NCI-H345 (cell line): ENCODE results near the gene TGFBR3L.

Source experiments
- DNase-seq: peaks from one replicate; lab custom pipeline; 2025; lab: John Stamatoyannopoulos, UW

Gene TGFBR3L

DNA sequence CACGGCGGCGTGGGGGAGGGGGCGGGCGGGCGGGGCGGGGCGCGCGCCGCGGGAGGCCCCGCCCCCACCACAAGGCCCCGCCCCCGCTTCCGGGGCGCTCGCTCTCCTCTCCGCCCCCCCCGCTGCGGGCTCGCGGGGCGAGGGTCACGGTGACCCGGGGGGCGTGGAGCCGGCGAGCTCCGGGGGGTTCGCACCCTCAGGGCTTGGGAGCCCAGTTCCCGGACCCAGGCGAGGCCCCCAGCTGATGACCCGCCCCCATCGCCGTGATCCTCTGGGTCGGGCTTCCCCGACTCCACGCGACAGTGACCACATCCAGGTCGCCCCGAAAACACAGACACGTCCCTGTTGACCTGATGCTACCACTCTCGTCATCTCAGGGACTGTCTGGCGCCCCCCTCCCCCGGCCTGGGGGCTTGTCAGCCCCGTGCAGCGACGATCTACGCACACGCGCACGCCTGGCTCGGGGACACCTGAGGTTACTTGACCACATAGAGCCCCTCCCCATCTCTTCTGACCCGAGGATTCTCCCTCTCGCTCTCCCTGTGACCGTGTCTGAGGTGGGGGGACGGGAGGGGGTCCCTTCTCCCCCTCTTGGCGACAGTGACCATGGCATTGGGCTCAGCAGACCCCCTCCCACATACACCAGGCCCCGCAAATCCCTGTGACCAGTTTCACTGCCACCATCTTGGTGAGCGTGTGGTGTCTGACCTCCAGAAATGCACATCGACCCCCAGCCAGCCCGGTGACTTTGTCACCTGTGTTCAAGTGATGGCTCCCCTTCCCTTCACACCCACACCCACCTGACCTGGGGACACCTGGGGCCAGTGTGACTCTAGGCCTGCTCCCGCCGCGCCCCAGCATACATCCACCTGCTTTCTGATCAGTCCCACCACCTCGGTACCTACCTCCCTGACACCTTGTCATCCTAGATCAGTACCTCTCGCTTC, 10.3 kb upstream of the TGFBR3L start:
- DNase-seq = no peak

DNA sequence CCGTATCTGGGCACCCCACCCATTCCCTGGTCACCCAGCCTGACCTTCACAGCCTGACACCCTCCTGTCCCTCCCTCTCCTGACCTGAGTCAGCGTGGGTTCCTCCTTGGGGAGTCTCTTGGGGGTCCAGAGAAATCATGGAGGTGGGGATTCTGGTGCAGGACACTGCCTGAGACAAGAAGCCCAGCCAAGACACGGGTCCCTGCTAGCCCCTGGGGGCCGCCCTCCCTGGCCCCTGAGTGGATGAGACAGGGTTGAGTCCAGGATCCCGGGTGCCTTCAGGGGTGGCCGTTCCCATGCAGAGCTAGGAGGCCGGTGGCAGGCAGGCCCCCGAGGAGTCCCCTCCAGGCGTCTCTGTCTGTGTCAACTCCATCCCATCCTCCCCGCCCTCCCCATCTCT, 9.4 kb upstream of the TGFBR3L start:
- no peak for DNase-seq

DNA sequence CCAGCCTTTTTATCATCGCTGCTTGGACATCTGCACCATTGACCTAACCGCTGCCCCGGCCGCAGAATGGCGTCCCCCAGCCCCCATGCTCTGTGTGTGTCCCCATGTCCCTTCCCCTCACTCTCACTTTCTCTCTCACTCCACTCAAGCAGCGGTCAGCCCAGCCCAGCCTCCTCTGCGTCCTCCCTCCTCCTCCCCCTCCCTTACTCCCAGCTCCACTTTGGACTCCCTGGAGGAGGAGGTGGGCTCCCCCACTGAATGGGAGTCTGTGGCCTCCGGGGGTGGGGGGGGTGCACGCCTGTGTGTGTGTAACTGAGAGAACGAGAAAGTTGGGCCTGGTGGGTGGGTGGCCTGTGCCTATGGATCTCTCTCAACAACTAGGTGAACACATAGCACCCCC, 8.8 kb upstream of the TGFBR3L start:
- no peak for DNase-seq

DNA sequence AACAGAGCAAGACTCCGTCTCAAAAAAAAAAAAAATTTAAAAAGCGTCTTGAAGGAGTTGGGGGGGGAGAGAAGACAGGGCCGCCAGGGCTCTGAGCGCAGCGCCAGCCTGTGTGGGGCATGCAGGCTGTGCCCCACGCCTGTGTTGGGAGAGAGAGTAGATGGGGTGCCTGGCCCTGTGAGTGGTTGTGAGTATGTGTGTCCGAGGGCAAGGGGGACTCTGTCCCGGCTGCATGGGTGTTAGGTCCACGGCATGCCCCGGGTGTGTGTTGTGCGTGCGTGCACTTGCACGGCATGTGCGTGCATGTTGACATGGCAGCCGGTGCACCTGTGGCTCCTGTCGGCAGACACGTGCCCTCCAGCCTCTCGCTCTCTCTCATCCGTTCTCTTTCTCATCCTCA, 7.5 kb upstream of the TGFBR3L start:
- no peak for DNase-seq

DNA sequence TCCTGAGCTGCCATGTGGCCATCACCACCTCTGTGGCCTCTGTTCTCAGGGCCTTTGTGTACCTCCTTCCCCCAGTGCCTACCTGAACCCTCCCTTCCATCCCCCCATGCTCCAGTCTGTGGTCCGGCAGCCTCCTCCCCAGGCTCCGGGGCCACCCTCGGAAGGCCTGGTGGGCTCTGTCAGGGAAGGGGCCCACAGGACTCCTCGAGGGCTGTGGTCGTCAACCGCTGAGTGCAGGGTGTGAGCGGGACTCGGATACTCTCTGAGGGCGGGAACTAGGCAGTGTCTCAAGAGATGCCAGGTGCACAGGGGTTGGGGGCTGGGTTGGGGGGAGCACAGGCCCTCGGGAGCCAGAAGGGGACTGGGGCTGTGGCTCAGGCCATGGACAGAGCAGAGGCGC, 7.1 kb upstream of the TGFBR3L start:
- DNase-seq = no peak

DNA sequence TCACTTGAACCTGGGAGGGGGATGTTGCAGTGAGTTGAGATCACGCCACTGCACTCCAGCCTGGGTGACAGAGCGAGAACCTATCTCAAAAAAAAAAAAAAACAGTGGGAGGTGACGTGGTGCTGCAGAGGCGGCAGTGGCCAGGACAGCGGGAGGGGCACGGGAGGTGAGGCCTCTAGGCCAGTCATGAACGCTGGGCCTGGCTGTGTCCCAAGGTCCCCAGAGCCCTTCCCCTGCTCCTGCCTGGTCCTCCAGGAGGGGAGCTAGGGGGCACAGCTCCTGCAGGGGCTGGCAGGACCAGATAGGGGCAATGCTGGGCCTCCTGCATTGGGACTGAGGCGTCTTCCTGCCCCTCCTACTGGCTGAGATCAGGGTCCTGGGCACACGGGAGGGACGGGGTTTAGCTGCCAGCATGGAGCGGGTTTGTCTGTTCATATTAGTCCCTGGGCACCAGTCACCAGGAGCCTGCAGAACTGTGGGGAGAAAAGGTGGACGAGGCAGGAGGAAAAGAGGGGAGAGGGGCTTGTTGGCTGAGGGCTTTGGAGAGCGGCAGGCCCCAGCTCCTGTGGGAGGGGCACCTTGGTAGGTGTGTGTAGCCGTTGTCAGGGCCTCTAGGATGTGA, 6.4 kb upstream of the TGFBR3L start:
- DNase-seq = no peak

DNA sequence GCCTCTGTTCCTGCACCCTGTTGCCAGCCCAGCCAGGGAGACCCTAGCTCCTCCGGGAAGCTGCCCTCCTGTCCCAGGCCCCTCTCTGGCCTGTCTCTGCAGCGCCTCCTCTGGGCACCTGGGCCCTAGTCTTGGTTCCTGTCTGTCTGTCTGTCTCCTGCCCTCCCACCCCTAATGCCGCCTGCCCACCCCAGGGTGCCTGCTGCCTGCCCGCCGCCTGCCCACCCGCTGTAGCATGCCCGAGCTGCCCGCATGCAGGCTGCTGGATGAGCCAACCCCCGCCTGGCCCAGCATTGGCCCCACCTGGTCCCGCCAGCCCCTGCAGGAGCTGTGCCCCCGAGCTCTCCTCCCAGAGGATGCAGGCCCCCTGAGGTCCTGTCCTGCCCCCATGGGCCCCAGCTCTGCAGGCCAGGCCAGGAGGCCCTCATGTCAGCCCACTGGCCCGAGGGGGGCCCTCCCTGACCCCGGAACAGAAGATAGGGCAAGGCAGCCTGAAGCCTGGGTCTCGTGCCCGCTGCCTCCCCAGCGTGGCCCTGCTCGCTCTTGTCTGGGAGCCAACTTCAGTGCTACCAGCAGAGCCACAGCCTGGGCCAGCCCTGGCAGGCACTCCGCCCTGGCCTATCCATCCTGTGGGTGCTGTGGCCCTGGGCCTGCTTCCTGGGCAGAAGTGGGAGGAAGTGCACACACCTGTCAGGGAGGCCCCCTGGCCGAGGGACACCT, 5.7 kb upstream of the TGFBR3L start:
- no peak for DNase-seq

DNA sequence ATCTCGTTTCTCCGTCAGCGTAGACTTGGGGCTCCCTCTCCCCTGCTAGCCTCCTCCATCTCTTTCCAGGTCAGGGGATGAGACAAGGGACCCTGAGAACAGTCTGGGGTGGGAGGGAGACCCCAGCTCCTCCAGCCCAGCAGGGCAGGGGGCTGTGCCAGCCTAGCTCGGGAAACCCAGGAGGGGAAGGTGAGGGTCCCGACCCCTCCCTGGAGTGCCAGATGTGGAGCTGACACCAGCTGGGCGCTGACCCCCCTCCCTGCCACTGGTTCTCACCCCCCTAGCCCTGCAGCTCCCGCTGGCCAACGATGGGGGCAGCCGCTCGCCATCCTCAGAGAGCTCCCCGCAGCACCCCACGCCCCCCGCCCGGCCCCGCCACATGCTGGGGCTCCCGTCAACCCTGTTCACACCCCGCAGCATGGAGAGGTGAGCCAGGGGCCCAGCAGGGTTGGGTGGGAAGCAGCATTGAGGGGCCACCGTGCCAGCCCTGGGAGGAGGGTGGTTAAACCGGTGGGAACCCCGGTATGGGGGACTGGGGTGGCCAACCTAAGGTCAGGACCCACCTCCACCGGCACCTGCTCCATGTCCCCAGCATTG, 5.1 kb upstream of the TGFBR3L start:
- DNase-seq = no peak

DNA sequence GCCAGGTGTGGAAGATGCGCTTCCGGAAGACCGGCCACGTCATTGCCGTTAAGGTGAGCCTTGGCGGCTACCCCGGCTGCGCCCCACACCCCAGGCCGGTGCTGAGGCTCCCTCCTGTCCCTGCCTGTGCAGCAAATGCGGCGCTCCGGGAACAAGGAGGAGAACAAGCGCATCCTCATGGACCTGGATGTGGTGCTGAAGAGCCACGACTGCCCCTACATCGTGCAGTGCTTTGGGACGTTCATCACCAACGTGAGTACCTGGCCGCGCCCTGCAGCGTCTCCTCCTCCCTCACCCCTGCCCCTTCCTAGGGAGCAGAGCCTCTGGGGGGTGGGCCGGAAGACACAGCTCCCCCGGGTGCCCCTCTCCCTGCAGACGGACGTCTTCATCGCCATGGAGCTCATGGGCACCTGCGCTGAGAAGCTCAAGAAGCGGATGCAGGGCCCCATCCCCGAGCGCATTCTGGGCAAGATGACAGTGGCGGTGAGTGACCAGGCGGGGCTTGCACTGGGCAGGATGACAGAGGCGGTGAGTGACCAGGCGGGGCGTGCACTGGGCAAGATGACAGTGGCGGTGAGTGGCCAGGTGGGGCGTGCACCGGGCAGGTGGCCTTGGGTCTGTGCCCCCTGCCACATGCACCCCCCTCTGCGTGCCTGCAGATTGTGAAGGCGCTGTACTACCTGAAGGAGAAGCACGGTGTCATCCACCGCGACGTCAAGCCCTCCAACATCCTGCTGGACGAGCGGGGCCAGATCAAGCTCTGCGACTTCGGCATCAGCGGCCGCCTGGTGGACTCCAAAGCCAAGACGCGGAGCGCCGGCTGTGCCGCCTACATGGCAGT, 4.1 kb upstream of the TGFBR3L start:
- DNase-seq = no peak

DNA sequence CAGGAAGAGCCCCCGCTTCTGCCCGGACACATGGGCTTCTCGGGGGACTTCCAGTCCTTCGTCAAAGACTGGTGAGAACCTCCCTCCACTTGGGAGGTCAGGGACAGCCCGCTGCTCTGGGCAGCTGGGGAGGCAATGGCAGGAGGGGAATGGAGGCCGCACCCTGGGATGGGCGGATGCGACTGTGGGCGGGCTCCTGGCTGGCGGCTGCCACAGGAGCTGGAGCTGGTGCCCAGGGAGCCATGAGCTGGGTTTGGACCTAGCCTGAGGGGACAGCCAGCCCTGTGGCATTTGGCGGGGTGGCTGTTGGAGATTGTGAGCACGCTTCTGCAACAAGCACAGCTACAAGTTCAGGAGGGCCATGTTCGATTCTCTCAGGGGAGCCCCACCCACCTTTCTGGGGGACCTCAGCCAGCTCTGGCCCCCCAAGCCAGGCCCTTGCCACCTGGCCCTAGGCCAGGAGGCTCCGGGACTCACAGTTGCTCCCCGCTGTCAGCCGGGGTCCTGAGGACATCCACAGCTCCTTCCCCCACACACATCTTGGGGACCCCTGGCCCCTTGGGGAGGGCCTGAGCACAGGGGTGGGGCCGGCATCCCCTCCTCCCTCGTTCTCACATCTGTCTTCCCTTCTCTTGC, 3.0 kb upstream of the TGFBR3L start:
- no peak for DNase-seq

DNA sequence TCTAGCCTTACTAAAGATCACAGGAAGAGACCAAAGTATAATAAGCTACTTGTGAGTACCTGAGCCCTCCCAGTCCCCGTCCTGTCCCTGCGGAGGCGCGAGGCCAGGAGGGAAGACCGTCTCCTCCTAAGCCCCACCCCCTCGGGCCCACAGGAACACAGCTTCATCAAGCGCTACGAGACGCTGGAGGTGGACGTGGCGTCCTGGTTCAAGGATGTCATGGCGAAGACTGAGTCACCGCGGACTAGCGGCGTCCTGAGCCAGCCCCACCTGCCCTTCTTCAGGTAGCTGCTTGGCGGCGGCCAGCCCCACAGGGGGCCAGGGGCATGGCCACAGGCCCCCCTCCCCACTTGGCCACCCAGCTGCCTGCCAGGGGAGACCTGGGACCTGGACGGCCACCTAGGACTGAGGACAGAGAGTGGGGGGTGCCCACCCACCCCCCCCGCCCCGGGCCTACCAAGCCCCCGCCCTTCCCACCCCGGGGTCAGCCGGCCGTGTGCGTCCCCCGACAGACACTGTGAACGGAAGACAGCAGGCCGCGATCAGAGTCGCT, 2.4 kb upstream of the TGFBR3L start:
- no peak for DNase-seq

DNA sequence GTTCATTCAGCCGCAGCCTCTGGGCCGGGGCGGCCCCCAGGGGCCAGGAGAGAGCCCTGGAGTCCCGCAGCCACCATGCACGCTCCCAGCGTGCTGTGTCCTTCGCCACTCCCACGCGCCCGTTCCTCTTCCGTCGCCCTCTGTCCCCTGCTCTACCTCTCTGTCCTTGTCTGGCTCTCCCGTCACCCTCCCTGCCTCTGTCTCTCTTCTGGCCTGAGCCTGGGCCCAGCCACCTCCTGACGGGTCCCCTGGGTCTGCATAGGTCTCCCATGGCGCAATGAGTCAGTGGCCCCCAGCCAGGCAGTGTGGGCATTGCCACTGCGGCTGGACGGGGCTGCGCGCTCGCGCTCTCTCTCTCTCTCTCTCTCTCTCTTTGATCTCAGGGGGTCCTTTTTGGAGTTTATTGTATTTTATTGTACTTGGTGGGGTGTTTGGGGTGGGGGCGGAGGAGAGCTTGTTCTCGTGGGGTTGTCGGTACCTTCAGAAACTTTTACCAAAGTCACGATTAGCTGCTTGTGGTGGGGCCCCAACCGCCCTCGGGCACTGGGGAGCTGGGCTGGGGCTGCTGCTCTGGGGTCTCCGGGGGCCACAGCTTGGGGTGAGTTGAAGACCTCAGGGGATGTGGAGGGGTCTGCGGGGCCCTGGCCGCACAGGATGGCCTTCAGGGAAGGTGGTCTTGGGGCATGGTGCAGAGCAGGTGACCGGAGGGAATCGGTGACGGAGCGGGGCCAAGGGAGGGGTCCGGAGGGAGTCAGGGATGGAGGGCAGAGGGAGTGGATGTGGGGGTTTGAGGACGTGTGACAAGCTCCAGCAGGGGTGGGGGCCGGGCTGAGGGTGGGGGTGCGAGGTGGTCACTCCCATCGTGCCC, 1.7 kb upstream of the TGFBR3L start:
- no peak for DNase-seq

DNA sequence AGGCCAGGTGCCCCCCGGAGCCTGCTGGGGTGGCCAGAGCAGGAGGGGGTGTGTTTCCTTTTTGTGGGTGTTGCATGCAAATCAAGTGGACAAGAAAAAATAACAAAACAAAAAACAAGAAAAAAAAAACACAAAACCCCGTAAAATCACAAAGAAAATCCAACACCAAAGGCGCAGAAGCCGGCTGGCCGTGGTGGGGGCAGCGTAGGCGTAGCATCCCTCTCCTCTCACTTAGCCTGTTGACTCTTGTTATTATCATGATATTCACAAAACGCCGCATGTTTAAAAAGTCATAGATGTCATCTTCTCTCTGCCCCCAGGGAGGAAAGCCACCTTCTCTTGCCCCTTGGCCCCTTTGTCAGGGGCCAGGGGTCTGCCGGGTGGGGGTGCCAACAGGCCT, 978 bp upstream of the TGFBR3L start:
- no peak for DNase-seq

DNA sequence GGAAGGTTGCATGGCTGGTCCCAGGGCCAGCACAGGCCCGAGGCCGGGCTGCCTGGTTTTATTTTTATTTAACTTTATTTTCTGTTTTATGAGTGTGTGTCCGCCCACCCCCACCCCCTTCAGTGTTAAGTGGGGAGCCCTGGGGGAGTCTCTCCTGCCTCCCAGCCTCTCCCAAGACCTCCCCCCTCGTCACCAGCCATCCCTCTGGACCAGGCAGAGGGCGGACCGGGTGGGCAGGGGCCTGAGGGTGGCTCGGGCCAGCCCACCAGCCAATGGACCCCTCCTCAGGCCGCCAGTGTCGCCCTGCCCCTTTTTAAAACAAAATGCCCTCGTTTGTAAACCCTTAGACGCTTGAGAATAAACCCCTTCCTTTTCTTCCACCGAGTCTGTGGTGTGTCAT, 531 bp upstream of the TGFBR3L start:
- DNase-seq = no peak

DNA sequence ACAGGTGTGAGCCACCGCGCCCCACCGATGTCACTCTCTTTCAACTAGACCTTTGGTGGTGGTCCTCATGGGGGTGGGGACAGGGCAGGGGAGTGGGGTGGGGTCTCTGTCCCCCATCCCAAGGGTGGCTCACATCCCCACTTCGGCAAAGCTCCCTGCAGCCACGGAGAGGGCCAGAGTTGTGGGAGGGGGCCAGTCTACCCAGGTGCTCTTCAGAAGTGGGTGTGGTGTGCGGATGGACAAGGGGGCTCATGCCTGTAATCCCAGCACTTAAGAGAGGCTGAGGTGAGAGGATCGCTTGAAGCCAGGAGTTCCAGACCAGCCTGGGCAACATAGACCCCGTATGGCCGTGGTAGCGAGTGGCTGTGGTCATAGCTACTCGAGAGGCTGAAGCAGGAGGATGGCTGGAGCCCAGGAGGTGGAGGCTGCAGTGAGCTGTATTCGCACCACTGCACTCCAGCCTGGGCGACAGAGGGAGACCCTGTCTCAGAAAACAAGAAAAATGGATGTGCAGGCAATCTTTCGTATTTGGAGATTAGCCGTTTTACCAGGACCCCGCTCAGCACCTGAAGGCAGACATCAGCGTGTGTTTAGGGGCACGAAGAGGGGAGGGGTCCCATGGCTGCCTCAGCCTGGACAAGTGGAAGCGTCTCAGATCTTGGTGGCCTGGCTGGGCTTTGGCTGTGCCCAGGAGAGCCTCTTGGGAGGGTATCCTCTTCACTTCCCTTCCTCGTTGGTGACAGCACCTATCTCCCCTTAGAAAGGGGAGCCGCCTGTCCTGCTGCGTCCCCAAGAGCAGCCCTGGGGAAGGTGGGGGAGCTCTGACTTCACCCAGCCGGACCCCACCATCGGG, 846 bp downstream of the TGFBR3L start:
- DNase-seq = no peak

DNA sequence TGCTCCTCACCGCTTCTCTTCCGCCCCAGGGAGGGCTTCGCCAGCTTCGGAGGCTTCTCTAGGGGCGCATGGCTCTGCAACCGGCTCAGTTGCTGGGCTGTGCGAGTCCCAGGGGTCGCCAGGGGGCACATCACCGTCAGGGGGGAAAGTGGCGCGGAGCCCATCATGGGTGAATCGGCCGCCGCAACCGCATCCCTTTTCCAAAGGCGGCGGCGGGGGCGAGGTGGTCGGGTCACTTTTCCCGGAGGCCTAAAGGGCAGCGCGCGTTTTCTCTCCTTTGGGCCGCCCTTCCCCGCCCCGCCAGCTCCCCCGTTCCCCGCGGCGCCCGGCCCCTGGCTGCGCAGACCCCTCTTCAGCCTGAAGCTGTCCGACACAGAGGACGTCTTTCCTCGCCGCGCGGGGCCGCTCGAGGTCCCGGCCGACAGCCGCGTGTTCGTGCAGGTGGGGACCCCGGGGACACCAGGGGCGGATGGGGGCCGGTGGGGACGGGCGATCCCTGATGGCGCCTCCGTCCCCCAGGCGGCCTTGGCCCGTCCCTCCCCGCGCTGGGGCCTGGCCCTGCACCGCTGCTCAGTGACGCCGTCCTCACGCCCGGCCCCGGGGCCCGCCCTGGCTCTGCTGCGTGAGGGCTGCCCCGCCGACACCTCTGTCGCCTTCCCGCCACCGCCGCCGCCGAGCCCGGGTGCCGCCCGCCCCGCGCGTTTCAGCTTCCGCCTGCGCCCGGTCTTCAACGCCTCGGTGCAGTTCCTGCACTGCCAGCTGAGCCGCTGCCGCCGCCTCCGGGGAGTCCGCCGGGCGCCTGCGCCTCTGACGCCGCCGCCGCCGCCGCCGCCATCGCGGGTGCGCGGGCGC, 1.7 kb downstream of the TGFBR3L start:
- no peak for DNase-seq

DNA sequence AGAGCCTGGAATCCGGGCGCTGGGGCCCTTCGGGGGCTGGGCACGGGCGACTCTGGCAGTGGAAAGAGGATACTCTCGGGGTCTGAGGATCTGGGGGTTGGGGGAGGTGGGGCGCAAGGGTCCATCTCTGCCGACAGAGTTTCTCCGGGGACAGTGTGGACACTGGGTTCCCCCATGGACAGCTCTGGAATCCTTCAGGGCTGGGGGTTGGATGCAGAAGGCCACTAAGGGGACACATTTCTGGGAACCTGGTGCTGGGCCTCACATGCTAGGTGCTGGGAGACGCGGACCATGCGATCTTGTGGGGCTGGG, 2.3 kb downstream of the TGFBR3L start:
- DNase-seq = no peak
